ENCODE results near the gene SRCIN1. TPM values are rescaled to one million over a fixed set of nuclear protein-coding genes. Genes with fewer than 3 reads are reported as not detected.
"Not testable (repeated sequence)": the region's sequence is repeated elsewhere in the genome, so short reads cannot be mapped to it uniquely, and the experiment has no call there.

SRCIN1 gene
- polyA plus RNA-seq, 4 donors: 0.45 to 9.6 (median 0.99) TPM

GRCh38 chr17:38528141-38528540 lies 77.6 kb downstream of the SRCIN1 start:
- 25 to 35% (median 30%) methylated on average over 10 of the region's 10 CpGs for WGBS, 3 donors
- not testable (repeated sequence) for H3K27ac ChIP-seq (ENCODE audit: low read depth in 1 of 3, low read length in 2 of 3); H3K4me3 ChIP-seq (ENCODE audit: low read depth in 1 of 3, low read length in 3 of 3); FAIRE-seq; H3K4me1 ChIP-seq (ENCODE audit: control insufficient read depth in 3 of 3, insufficient read depth in 2 of 3, low read depth in 1 of 3, low read length in 2 of 3); DNase-seq; H3K36me3 ChIP-seq (ENCODE audit: control insufficient read depth in 3 of 3, insufficient read depth in 2 of 3, low read depth in 1 of 3, low read length in 3 of 3); H3K9me3 ChIP-seq (ENCODE audit: control insufficient read depth in 2 of 2, insufficient read depth in 1 of 2, low read depth in 1 of 2, low read length in 1 of 2)
- peaks cover 0 to 21% (median 0%) of the 10 kb centered on the region in 3 donors for H3K27me3 ChIP-seq (ENCODE audit: control insufficient read depth in 3 of 3, insufficient read depth in 3 of 3, low read length in 3 of 3)

- H3K4me3 ChIP-seq (ENCODE audit: low read depth in 1 of 3, low read length in 3 of 3); H3K9me3 ChIP-seq (ENCODE audit: control insufficient read depth in 2 of 2, insufficient read depth in 1 of 2, low read depth in 1 of 2, low read length in 1 of 2): not testable (repeated sequence)
- WGBS, 3 donors: 41 to 63% (median 55%) methylated on average over 7 to 8 of the region's 8 CpGs
Measured at GRCh38 chr17:38526526-38526925, 79.2 kb downstream of the SRCIN1 start.

GRCh38 chr17:38512473-38513058 lies 93.2 kb downstream of the SRCIN1 start:
- Histone ChIP-seq H3K9me3 (ENCODE audit: control insufficient read depth in 2 of 2, insufficient read depth in 1 of 2, low read depth in 1 of 2, low read length in 1 of 2) (no peaks in the 10 kb centered on the region), H3K4me3 (ENCODE audit: low read depth in 1 of 3, low read length in 3 of 3) (no peak overlapping the region), H3K4me1 (ENCODE audit: control insufficient read depth in 3 of 3, insufficient read depth in 2 of 3, low read depth in 1 of 3, low read length in 2 of 3) (peaks cover 0 to 10% (median 0%) of the 10 kb centered on the region in 3 donors), H3K36me3 (ENCODE audit: control insufficient read depth in 3 of 3, insufficient read depth in 2 of 3, low read depth in 1 of 3, low read length in 3 of 3) (no peaks in the 10 kb centered on the region), H3K27ac (ENCODE audit: low read depth in 1 of 3, low read length in 2 of 3) (no peak overlapping the region), H3K27me3 (ENCODE audit: control insufficient read depth in 3 of 3, insufficient read depth in 3 of 3, low read length in 3 of 3) (peaks cover 6 to 37% (median 8%) of the 10 kb centered on the region in 3 donors)
- 79 to 82% (median 81%) methylated on average over 13 of the region's 13 CpGs for WGBS, 3 donors
- FAIRE-seq (no peak), DNase-seq (no peak)

More at GRCh38 chr17:38526526-38526925, 79.2 kb downstream of the SRCIN1 start:
- not testable (repeated sequence) for DNase-seq; H3K4me1 ChIP-seq (ENCODE audit: control insufficient read depth in 3 of 3, insufficient read depth in 2 of 3, low read depth in 1 of 3, low read length in 2 of 3); H3K27me3 ChIP-seq (ENCODE audit: control insufficient read depth in 3 of 3, insufficient read depth in 3 of 3, low read length in 3 of 3); FAIRE-seq; H3K27ac ChIP-seq (ENCODE audit: low read depth in 1 of 3, low read length in 2 of 3); H3K36me3 ChIP-seq (ENCODE audit: control insufficient read depth in 3 of 3, insufficient read depth in 2 of 3, low read depth in 1 of 3, low read length in 3 of 3)

GRCh38 chr17:38511150-38512108 lies 94.3 kb downstream of the SRCIN1 start:
- FAIRE-seq: no peak
- 41 to 59% (median 57%) methylated on average over 14 to 15 of the region's 15 CpGs for WGBS, 3 donors
- H3K4me1 ChIP-seq (ENCODE audit: control insufficient read depth in 3 of 3, insufficient read depth in 2 of 3, low read depth in 1 of 3, low read length in 2 of 3): peaks cover 0 to 10% (median 0%) of the 10 kb centered on the region in 3 donors
- H3K27ac ChIP-seq (ENCODE audit: low read depth in 1 of 3, low read length in 2 of 3): no peak overlapping the region
- no peak overlapping the region for H3K4me3 ChIP-seq (ENCODE audit: low read depth in 1 of 3, low read length in 3 of 3)
- H3K36me3 ChIP-seq (ENCODE audit: control insufficient read depth in 3 of 3, insufficient read depth in 2 of 3, low read depth in 1 of 3, low read length in 3 of 3): peaks cover 0 to 4% (median 0%) of the 10 kb centered on the region in 3 donors
- no peaks in the 10 kb centered on the region for H3K9me3 ChIP-seq (ENCODE audit: control insufficient read depth in 2 of 2, insufficient read depth in 1 of 2, low read depth in 1 of 2, low read length in 1 of 2)
- peaks cover 6 to 39% (median 8%) of the 10 kb centered on the region in 3 donors for H3K27me3 ChIP-seq (ENCODE audit: control insufficient read depth in 3 of 3, insufficient read depth in 3 of 3, low read length in 3 of 3)
- DNase-seq: no peak

GRCh38 chr17:38510421-38511149 lies 95.2 kb downstream of the SRCIN1 start:
- Histone ChIP-seq H3K27ac (ENCODE audit: low read depth in 1 of 3, low read length in 2 of 3) (no peak overlapping the region), H3K9me3 (ENCODE audit: control insufficient read depth in 2 of 2, insufficient read depth in 1 of 2, low read depth in 1 of 2, low read length in 1 of 2) (no peaks in the 10 kb centered on the region), H3K27me3 (ENCODE audit: control insufficient read depth in 3 of 3, insufficient read depth in 3 of 3, low read length in 3 of 3) (peaks cover 6 to 39% (median 8%) of the 10 kb centered on the region in 3 donors), H3K36me3 (ENCODE audit: control insufficient read depth in 3 of 3, insufficient read depth in 2 of 3, low read depth in 1 of 3, low read length in 3 of 3) (peaks cover 0 to 6% (median 0%) of the 10 kb centered on the region in 3 donors), H3K4me3 (ENCODE audit: low read depth in 1 of 3, low read length in 3 of 3) (peak overlapping the region in 1 of 3 donors; percentile 3), H3K4me1 (ENCODE audit: control insufficient read depth in 3 of 3, insufficient read depth in 2 of 3, low read depth in 1 of 3, low read length in 2 of 3) (peaks cover 0 to 10% (median 0%) of the 10 kb centered on the region in 3 donors)
- FAIRE-seq (no peak), DNase-seq (peak; percentile 4 to 70)
- 9 to 15% (median 10%) methylated on average over 44 to 86 of the region's 86 CpGs for WGBS, 3 donors

GRCh38 chr17:38509772-38510420 lies 95.9 kb downstream of the SRCIN1 start:
- H3K9me3 ChIP-seq (ENCODE audit: control insufficient read depth in 2 of 2, insufficient read depth in 1 of 2, low read depth in 1 of 2, low read length in 1 of 2): no peaks in the 10 kb centered on the region
- WGBS, 3 donors: 1 to 16% (median 6%) methylated on average over 54 to 80 of the region's 80 CpGs
- peaks cover 6 to 39% (median 8%) of the 10 kb centered on the region in 3 donors for H3K27me3 ChIP-seq (ENCODE audit: control insufficient read depth in 3 of 3, insufficient read depth in 3 of 3, low read length in 3 of 3)
- no peak overlapping the region for H3K27ac ChIP-seq (ENCODE audit: low read depth in 1 of 3, low read length in 2 of 3)
- peaks cover 0 to 8% (median 0%) of the 10 kb centered on the region in 3 donors for H3K36me3 ChIP-seq (ENCODE audit: control insufficient read depth in 3 of 3, insufficient read depth in 2 of 3, low read depth in 1 of 3, low read length in 3 of 3)
- H3K4me1 ChIP-seq (ENCODE audit: control insufficient read depth in 3 of 3, insufficient read depth in 2 of 3, low read depth in 1 of 3, low read length in 2 of 3): peaks cover 0 to 10% (median 0%) of the 10 kb centered on the region in 3 donors
- peak overlapping the region in 2 of 3 donors; percentile 3 to 7 for H3K4me3 ChIP-seq (ENCODE audit: low read depth in 1 of 3, low read length in 3 of 3)
- FAIRE-seq (no peak), DNase-seq (no peak)

- no peak overlapping the region for H3K27ac ChIP-seq (ENCODE audit: low read depth in 1 of 3, low read length in 2 of 3)
- DNase-seq (peak; percentile 60 to 88), FAIRE-seq (no peak)
- 46 to 54% (median 50%) methylated on average over 24 to 27 of the region's 27 CpGs for WGBS, 3 donors
- H3K4me1 ChIP-seq (ENCODE audit: control insufficient read depth in 3 of 3, insufficient read depth in 2 of 3, low read depth in 1 of 3, low read length in 2 of 3): peaks cover 0 to 10% (median 0%) of the 10 kb centered on the region in 3 donors
- peaks cover 0 to 14% (median 0%) of the 10 kb centered on the region in 3 donors for H3K36me3 ChIP-seq (ENCODE audit: control insufficient read depth in 3 of 3, insufficient read depth in 2 of 3, low read depth in 1 of 3, low read length in 3 of 3)
- peaks cover 6 to 39% (median 8%) of the 10 kb centered on the region in 3 donors for H3K27me3 ChIP-seq (ENCODE audit: control insufficient read depth in 3 of 3, insufficient read depth in 3 of 3, low read length in 3 of 3)
- no peaks in the 10 kb centered on the region for H3K9me3 ChIP-seq (ENCODE audit: control insufficient read depth in 2 of 2, insufficient read depth in 1 of 2, low read depth in 1 of 2, low read length in 1 of 2)
- H3K4me3 ChIP-seq (ENCODE audit: low read depth in 1 of 3, low read length in 3 of 3): peak overlapping the region in 1 of 3 donors; percentile 7
Measured at GRCh38 chr17:38508954-38509771, 96.6 kb downstream of the SRCIN1 start.
